ENCODE measurements around the gene ITGB1BP1.
A peak's percentile ranks its signal among the peaks of the same experiment; 100 is the strongest.

Gene ITGB1BP1

GRCh38 chr2:9424447-9425164, 1.3 kb upstream of the ITGB1BP1 start:
- DNase-seq (ENCODE audit: low read depth in 2 of 2), result no peak

- no peak for DNase-seq (ENCODE audit: low read depth in 2 of 2)
Observed at GRCh38 chr2:9423922-9424272, 569 bp upstream of the ITGB1BP1 start.

DNA sequence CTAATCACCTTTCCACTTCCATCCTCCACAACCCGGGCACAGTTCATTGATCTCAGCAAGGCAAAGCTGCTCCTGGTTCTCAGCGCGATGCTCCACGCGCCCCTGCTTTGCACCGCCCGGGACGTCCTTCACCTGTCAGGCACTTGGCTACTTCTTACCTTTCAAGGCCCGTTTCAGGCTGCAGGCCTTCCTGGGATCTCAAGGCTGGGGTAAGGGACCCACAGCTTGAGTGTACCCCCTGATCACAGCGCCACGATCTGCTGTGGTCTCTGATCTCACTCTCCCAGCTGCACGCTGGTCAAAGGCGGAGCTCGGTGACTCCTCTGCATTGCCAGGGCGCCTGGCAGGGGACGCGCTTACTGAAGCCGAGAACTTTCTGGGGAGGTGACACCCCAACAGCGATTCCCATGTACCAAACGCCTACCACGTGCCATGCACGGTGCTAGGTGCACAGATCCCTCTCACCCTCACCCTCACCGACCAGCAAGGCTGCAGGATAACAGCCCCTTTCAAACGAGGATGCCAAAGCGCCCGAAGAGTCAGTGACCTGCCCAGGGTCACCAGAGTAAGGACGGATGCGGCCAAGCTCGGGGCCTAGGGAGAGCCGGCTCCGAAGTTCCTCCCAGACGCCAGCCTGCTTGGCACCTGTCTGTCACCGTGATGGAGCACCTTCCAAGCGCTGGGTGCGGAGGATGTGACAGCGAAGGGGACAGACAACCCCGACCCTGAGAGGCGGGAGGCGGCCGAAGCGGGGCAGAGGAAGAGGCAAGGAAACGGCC, 818 bp downstream of the ITGB1BP1 start:
- peak; percentile 29 to 30 for DNase-seq (ENCODE audit: low read depth in 2 of 2)

GRCh38 chr2:9420495-9420894, 2.8 kb downstream of the ITGB1BP1 start:
- no peak for DNase-seq (ENCODE audit: low read depth in 2 of 2)

DNA sequence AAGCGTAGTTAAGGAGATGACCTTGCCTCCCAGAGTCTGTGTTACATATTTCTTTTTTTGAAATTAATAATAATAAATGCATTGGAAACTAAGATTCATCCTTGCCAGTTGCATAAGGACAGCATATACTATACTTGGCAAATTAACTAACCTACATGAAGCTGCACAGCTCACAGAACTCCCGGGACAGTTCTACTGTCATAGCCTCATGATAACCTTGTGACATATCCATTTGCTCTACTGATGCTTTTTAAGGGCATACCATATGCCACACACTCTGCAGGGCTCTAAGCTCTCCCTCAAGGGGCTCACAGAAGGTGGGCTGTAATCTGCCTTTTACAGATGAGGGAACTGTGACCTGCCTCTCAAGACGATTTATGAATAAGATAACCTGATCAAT, 3.8 kb downstream of the ITGB1BP1 start:
- no peak for DNase-seq (ENCODE audit: low read depth in 2 of 2)

- DNase-seq (ENCODE audit: low read depth in 2 of 2), result no peak
Observed at GRCh38 chr2:9418746-9419145, 4.6 kb downstream of the ITGB1BP1 start.

DNA sequence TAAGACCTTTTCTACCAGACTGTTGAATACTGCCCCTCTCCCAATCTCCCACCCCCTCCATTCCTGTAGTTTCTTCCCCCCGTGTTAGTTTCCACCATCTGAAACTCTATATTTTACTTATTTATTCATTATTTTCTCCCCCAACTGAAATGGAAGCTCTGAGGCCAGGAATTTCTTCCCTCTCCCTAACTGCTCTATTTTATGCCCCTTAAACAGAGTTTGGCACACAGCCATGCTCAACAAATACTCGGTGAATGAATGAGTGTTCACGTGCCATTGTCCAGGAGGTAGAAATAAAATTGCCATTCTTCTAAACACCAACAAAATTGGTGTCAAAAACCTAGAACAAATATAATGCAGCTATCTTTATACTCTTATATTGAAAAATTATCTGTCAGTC, 5.6 kb downstream of the ITGB1BP1 start:
- DNase-seq (ENCODE audit: low read depth in 2 of 2), result no peak

DNA sequence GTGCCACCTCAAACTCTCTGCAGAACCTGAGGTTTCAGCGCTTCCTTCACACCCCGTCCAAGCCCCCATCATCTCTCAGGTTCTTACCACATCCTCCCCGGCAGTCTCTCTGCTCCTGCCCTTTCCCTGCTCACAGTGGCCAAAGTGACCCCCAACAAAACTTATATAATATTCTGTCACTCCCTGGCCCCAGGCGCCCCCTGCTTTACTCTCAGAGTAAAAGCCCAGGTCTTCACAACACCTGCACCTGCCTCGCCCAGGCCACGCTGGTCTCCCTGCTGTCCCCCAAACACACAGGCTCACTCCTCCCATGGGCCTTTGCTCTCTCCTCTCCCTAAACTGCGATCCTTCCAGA, 6.4 kb downstream of the ITGB1BP1 start:
- DNase-seq (ENCODE audit: low read depth in 2 of 2), result no peak

DNA sequence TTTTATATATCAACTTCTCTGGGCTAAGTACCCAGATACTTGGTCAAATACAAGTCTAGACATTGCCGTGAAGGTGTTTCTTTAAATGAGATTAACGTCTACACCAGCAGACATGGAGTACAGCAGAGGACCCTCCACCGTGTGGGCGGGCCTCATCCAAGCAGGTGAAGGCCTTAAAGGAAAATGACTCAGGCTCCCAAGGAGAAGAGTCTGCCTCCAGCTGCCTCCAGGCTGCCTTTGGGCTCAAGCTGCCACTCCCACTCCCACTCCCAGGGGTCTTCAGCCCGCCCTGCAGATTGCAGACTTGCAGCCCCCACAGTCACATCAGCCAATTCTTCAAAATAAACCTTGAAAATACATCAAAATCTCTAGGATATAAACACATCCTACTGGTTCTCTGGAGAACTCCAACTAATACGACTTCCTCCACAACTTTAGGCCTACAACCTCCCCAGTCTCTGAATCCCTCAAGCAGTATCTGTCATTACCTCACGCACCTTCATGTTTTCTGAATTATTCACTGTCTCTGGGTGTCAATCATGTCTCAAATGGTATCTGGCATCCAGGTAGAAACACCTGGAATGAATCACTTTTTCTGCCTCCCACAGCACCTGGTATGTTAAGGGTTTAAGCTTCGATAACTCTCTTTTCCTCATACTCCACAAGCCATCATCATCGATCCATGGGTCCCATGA, 6.9 kb downstream of the ITGB1BP1 start:
- no peak for DNase-seq (ENCODE audit: low read depth in 2 of 2)

- no peak for DNase-seq (ENCODE audit: low read depth in 2 of 2)
Observed at GRCh38 chr2:9415516-9416169, 7.7 kb downstream of the ITGB1BP1 start.

DNA sequence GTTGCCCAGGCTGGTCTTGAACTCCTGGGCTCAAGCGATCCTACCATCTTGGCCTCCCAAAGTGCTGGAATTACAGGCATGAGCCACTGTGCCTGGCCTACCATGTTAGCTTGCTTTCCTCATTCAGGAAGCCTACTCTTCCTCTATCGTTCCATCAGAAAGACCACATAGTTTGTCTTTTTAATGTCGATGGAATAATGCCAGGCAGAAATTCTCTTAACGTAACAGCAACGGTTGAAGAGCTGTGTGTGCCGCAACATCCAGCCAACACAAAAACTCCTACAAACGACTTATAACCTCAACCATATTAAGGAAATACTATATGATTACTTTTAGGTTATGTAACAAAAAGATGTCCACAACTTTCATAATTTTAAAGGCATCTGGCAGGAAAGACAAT, 10.5 kb downstream of the ITGB1BP1 start:
- no peak for DNase-seq (ENCODE audit: low read depth in 2 of 2)

DNA sequence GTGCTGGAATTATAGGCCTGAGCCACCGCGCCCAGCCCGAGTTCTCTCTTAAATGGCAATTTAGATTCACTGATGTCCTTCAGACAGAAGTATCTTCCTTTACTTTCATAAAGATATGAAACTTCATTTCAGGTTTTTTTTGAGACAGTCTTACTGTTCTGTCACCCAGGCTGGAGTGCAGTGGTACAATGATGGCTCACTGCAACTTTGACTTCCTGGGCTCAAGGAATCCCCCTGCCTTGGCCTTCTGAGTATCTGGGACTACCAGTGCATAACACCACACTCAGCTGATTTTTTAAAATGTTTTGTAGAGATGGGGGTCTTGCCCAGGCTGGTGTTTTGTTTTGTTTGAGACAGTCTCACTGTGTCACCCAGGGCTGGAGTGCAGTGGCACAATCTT, 13.2 kb downstream of the ITGB1BP1 start:
- no peak for DNase-seq (ENCODE audit: low read depth in 2 of 2)

DNA sequence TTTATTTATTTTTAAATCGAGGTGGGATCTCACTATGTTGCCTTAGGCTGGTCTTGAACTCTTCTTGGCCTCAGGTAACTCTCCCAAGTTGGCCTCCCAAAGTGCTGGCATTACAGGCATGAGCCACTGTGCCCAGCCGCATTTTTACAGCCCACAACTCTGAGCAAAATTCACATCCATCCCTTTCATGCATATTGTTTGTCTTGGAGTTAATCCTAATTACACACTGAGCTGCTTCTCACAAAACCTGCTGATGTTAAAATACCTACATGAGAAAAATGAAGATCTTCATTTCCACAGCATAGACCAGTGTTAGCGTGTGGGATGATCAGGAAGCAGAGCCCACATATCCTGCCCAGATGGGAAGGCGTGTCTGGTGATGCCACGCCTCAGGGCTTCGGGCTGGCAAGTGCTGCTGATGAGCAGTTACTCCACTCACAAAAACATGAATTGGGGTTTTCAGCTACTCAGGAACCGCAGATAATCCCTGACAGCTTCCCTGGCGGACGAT, 14.6 kb downstream of the ITGB1BP1 start:
- no peak for DNase-seq (ENCODE audit: low read depth in 2 of 2)

DNA sequence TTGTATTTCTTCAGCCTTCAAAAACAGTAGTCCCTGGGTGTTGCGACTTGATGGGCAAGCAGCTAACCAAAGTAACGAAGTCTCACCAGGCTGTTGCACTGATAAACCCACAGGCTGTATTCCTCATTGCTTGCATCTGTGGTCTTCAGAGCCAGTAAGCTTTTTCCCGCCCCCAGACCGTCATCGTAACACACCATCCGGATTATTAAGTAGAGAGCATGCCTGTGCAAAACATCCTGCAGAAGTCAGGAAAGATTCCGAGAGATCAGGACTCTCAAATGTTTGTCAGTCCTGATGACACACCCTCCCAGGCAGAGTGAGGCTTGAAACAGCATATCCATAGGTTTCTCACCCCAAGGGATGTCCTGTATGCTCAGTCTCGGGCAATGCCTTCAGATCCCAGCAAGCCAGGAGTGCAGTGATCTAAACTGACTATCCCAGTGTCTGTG, 15.9 kb downstream of the ITGB1BP1 start:
- DNase-seq (ENCODE audit: low read depth in 2 of 2), result no peak

GRCh38 chr2:9406529-9407362, 16.6 kb downstream of the ITGB1BP1 start:
- DNase-seq (ENCODE audit: low read depth in 2 of 2), result no peak

- DNase-seq (ENCODE audit: low read depth in 2 of 2), result no peak
Observed at GRCh38 chr2:9405636-9406035, 17.7 kb downstream of the ITGB1BP1 start.

DNA sequence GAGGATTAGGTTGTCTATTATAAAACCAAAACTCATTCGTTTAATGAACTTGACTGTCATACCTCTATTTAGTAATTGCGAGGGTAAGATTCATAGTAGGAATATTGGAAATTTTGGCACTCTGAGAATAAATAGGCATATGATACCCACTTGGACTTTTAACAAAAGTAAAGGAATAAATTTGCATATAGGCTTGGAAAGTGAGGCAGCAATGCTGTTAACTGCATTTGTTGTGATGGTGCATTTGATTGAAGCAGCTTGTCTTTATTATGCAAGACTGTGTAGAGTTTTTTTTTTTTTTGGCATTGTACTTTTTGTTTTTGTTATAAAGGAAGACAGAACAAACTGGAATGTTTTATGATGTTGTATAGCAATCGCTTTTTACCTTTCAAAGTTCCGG, 18.9 kb downstream of the ITGB1BP1 start:
- no peak for DNase-seq (ENCODE audit: low read depth in 2 of 2)

DNA sequence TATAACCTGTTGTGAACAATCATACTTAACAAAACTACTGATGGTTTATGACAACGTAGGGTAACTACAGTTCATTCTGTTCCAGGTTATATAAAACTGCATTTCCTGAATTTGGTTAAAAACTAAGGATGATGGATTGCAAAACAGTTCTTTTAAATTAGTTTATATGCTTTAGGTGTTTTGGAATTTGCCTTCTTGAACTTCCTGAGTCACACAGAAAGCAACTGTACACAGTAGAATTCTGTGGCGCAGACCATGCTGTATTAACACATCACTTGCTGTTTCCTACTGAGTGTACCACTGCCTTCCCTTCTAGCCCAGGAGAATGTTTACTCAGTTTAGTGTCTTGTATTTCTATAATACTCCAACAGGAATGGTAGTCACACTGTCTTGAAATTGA, 19.4 kb downstream of the ITGB1BP1 start:
- DNase-seq (ENCODE audit: low read depth in 2 of 2), result no peak

DNA sequence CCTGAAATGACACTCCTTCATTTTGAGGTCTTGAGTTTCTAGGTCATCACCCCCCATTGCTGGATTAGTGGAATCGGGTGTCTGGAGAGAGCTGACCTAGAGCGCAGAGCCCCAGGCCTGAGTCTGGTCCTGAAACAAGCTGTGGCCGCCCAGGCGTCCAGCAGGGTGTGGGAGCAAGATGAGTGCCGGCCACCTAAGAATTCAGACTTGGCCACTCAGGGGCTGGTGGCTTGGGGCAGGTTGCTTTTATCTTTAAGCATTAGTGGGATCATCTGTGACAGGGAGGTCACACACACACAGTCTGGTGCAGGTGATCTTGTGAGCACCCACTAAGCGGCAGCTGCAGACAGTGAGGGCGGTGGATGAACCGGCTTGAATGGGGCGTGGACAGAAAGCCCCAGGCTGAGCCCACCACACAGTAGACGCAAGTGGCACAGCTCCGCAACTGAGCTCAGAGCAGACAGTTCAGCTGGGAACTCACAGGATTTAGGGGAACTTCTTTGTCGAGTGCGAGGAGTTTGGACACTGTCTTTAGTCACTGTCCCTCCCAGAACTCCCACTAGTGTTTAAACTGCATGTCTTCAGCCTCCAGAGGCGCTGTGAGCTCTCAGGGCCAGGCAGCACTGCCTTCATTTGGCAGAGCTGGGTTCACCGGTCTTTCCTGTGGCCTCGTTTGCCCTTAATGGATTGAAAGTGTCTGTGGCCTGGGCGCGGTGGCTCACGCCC, 21.5 kb downstream of the ITGB1BP1 start:
- no peak for DNase-seq (ENCODE audit: low read depth in 2 of 2)

DNA sequence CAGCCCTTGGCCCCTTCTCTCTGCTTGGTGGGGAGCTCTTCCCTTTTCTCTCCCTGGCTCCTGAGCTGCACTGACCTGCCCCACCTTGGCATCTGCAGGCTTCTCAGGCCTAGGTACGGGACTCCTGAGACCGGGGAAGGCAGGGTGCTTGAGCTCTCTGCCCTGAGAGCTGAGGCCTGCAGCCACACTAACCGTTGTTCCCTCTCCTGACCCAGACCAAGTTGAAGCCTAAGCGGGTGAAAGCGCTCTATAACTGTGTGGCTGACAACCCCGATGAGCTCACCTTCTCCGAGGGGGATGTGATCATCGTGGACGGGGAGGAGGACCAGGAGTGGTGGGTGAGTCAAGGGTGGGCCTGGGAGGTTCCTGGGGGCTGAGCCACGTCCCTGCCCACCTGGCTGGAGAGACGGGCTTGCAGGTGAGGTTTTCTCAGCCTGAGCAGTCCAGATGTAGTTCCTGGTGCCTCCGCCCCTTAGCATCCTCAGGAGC, 22.2 kb downstream of the ITGB1BP1 start:
- no peak for DNase-seq (ENCODE audit: low read depth in 2 of 2)
